GM18526 (cell line): ENCODE data around the gene CENPT.

Experiments
- POLR2A ChIP-seq: IDR thresholded peaks from 3 replicates; pipeline ENCODE4 v1.6.1; 2011; ENCODE audit not compliant: insufficient read length; ENCODE audit errors: extremely low read depth

Gene CENPT

DNA sequence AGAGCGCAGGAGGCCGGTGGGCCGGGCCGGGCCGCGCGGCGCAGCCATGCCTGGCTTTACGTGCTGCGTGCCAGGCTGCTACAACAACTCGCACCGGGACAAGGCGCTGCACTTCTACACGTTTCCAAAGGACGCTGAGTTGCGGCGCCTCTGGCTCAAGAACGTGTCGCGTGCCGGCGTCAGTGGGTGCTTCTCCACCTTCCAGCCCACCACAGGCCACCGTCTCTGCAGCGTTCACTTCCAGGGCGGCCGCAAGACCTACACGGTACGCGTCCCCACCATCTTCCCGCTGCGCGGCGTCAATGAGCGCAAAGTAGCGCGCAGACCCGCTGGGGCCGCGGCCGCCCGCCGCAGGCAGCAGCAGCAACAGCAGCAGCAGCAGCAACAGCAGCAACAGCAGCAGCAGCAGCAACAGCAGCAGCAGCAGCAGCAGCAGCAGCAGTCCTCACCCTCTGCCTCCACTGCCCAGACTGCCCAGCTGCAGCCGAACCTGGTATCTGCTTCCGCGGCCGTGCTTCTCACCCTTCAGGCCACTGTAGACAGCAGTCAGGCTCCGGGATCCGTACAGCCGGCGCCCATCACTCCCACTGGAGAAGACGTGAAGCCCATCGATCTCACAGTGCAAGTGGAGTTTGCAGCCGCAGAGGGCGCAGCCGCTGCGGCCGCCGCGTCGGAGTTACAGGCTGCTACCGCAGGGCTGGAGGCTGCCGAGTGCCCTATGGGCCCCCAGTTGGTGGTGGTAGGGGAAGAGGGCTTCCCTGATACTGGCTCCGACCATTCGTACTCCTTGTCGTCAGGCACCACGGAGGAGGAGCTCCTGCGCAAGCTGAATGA, 4.8 kb downstream of the CENPT start:
- no peak for TF ChIP-seq POLR2A

DNA sequence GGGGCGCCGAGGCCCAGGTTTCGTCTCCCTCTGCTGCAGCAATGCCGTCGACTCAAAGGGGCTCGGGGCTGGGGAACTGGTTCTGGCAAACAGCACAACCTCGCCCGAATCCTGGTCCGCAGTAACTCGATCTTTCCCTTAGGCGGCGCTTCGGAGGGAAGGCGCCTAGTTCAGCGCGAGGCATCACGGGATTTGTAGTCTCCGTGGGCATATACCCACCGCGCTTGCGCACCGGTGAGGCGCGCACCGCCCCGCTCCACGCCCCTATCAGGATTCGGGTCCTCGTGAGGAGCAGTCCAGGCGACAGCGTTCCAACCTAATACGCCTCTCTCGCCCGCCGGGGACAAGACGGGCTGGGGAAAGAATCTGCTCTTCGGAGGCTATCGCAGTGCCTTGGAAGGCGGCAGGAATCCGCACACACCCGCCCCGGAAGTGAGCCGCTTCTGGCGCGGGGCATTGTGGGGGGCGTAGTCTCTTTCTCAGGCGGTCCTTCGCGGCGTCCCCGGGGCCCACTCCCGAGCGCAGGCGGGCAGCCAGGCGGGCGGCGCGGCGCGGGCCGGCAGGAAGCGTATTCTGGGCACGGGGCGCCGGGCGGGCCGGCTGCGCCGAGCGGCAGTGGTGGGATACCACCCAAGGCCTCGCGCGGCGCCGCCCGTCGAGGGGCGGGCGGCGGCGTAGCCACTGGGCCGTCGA, 5.5 kb downstream of the CENPT start, which contains the start of gene THAP11:
TSS of gene THAP11 (plus strand) at position 505 of the 693 bp plus-strand sequence. CDS start 235 bp downstream, outside the sequence.
- peak; percentile 15 for TF ChIP-seq POLR2A

DNA sequence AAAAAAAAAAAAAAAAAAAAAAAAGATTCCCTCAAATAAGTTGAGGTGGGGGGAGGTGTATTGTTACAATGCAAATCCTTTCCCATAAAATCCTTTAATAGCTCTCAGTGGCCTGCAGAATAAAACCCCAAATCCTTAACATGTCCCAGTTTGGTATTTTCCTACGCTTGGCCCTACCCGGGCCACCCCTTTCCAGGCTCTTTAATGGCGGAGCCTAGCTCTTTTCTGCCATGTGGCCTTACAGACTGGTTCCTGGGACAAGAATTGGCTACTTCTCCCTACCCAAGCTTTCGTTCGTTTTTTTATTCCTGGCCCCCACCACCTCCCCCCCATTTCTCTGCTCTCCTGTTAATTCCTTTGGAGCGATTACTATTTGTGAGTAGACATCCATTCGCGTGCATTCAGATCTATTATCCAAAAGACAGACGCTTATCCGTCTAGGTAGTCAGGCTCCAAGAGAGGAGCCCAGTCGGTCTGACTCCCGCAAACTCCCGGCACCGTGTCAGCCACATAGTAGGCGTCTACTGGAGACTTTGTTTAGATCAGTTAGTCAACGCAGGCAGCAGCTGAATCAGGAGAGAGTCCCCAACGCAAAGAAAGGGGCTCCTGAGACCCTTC, 6.2 kb downstream of the CENPT start:
- TF ChIP-seq POLR2A: no peak

DNA sequence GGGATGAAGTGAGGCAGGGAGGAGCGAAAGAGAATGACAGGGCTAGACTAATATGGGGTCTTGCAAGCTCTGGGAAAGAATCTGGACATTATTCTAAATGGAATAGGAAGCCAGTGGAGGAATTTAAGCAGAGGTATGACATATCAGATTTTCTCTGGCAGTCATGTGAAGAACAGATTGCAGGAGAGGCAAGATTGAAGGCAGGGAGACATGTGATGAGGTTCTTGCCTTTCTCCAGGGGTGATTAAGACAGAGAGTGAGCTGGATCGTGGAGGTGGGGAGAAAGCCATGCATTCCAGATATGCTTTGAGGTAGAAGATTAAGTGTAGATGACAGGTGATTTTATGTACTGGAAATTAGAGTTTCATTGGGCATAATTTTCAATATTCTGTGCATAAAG, 9.7 kb downstream of the CENPT start:
- TF ChIP-seq POLR2A: no peak

DNA sequence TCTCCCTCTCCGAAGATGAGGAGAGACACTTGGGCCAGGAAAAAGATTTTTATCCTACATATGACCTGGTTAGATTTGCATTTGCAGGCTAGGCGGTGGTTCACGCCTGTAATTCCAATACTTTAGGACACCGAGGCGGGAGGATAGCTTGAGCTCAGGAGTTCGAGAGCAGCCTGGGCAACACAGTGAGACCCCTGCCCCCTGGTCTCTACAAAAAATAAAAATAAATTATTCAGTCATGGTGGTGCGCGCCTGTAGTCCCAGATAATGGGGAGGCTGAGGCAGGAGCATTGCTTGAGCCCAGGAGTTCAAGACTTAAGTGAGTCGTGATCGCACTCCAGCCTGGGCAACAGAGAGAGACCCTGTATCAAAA, 13.3 kb downstream of the CENPT start:
- no peak for TF ChIP-seq POLR2A

DNA sequence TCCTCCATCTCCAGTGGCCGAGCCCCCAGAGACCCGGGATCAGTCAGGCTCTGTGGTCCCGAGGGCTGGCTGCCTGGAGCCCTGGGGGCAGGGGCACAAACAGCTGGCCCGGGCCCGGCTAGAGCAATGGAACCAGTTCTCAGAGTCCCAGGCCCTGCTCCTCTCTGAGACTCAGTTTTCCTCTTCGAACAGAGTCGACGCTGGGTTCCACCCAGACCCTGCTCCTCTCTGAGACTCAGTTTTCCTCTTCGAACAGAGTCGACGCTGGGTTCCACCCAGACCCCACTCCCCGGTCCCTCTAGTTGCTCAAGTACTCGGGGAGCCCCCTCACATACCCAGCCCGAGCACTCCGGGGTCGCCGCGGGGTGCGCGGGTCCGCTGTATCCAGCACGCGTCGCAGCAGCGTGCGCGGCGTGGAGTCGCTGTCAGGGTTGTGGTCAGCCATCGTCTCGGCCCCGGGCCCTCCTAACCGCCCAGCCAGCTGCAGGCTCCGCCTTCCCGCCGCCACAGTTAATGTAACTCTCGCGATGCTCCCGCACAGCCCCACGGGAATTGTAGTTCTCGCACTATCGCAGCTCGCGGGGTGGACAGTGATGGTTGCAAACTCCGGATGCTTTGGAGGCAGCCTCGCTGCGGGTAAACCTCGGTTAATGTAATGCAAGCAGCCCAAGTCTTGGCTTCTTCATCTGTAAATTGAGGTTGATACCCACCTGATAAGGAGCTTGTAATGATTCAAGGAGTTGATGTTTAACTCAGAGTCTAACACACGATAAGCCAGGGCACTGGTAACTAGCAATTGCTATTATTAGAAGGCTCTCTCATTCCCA, 13.9 kb downstream of the CENPT start:
- TF ChIP-seq POLR2A: peak; percentile 90

DNA sequence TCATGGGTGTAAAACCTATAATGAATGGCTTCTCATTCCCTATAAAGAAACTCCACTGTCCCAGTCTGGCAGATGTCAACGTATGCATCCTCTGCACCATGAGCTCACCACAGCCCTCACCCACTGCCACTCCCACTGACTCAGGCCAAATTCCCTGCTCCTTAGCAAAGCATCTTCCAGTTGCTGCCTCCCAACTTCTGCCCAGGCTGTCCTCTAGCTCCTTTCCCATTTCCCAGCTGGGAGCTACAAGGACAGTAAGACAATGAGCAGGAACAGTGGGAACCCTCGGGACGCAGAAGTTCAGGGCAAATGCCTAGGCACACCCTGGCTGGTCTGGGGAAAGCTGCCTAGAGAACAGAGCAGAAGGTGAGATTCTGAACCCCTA, 14.5 kb downstream of the CENPT start:
- no peak for TF ChIP-seq POLR2A

DNA sequence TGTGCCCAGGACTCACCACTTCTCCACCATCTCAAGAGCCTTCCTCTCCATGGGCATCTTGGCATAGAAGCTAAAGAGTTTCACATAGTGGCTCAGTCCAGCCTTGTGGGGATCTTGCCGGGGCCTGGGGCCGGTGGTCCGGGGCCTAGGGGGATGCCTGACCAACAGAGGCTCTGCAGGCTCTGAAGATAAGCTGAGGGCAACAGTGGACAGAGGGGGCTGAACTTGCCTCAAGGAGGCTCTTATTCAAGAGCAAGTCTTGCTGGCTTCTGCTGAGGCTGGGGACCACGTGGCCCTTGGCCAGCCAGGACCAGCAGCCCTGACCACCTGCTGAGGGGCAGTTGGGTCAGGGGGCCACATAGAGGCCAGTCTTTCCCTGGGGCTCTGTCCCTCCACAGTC, 18.8 kb downstream of the CENPT start:
- no peak for TF ChIP-seq POLR2A

DNA sequence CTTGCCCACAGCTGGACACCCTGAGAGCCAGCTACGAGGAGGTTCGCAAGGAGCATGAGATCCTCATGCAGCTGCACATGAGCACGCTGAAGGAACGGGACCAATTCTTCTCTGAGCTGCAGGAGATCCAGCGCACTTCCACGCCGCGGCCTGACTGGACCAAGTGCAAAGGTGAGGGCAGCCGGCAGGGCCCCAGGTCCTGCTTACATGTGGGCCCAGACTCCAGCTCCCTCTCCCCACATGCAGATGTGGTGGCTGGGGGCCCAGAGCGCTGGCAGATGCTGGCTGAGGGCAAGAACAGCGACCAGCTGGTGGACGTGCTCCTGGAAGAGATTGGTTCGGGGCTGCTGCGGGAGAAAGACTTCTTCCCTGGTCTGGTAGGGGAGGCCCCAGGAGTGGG, 21.6 kb downstream of the CENPT start:
- TF ChIP-seq POLR2A: no peak

DNA sequence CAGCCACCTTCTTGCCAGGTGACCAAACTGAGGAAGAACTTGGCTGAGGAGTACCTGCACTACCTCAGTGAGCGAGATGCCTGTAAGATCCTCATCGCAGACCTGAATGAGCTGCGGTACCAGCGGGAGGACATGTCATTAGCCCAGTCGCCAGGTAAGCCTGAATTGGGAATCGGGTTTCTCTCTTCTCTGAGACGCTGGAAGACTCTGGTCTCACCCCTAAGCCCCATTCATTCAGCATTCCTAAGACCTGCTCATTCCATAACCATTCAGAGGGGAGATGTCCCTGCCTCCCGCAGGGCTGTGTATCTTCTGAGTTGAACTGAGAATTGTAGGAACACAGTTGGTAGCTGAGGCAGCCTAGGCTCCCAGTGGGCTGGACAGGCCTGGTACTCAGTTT, 22.4 kb downstream of the CENPT start:
- no peak for TF ChIP-seq POLR2A

DNA sequence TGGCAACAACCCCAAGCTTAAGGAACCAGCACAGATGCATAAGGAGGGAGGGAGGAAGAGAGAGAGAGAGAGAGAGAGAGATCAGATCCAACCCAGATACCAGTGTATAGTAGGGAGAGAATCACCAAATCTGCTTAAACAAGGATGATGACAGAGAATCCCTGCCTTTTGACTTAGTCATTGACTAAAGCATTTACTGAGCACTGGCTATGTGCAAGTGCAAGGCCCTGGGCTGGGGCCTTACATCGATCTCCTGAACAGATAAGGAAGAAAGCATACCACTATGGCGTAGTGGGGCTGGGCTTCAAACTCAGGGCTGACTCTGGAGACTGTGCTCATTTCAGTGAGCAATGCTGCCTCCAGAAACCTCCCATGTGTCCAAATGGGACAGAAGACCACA, 25.0 kb downstream of the CENPT start:
- TF ChIP-seq POLR2A: no peak

DNA sequence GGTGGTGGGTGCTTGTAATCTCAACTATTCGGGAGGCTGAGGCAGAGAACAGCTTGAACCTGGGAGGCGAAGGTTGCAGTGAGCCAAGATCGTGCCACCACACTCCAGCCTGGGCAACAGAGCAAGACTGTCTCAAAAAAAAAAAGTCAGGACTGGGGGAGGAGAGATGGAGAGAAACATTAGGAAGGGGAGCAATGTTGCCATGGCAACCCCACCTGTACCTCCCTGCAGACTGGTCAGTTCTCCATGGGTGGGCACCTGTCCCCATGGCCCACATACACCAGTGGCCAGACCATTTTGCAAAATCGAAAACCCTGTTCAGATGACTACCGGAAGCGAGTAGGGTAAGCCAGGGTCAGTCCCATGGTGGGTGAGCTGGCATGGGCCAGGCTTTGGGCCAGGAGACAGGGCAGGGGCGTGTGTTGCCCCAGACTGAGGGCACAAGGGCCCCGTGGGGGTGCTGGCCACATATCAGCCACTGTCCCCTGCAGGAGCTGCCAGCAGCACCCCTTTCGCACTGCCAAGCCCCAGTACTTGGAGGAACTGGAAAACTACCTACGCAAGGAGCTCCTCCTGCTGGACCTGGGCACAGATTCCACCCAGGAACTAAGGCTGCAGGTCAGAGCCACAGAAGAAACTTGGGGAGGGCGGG, 26.8 kb downstream of the CENPT start:
- no peak for TF ChIP-seq POLR2A

DNA sequence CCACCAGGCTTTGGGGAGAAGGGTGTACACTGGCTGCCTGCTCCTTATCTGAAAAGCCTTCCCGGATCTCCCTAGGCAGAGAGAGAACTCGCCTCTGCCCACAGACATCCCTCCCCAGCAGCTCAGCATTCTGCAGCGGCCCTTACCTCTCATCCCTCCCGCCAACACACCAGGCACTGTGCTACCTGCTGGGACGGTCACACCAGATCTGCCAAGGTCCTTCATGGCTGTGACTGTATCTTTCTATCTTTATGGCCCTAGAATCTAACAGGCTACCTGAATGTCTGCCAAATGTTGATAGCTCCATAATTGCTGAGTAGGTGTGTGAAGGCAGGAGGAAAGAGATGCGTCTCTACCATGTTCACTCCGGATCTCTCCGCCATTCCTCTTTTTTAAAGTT, 32.9 kb downstream of the CENPT start:
- no peak for TF ChIP-seq POLR2A

DNA sequence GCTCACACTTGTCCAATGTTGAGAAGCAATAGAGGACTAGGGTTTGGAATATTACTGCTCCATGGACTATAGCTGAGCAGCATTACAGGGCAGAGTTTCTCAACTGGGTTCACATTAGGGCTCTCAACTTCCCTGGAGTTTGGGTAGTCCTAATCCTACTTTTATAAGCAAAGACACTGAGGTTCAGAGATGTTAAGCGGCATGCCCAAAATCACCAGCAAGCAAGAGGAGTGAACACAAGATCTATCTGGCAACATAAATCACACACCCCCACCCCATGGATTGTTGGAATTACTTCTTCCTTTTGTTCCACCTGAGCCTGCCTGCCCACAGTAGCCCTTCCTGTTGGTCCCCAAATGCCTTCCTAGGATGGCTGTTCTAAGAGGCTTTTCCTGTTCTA, 35.6 kb downstream of the CENPT start:
- TF ChIP-seq POLR2A: no peak
